ENCODE results near the gene CEP250.

CEP250 gene

DNA sequence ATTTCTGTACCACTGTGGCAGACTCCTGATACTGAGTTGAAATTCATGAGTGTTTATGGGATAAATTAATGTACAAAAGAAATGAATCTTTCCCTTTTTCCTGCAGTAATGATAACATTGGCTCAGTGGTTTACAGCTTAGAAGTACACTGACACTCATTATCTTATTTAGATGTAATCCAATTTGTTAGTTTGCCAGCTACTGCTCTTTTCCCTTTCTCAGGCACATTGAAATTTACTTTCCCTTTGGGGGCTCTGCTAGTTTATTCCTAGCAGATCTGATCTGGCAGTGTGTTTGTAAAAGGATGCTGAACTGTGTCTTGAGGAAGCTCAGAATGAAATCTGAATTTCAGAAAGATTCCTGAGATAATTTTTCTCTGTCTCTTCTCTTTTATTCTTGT, 3.0 kb downstream of the CEP250 start:
- no peak for DNase-seq

DNA sequence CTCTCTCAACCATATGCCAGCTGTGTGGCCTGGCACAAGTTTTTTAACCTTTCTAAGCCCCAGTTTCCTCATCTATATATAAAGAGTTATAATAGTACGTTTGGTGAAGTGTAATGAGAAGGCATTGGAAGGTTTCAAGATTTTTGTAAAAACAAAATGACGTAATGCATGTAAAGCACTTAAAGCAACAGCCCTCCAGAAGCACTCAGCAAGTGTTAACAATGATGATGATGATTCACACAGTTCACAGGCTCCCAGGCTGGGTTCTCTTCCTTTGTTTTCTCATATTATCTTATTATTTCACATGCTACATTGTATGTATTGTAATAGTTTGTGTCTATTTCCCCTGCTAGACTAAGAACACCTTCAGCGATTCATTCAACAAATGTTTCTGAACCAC, 6.2 kb downstream of the CEP250 start:
- no peak for DNase-seq

GRCh38 chr20:35462351-35462750, 7.0 kb downstream of the CEP250 start:
- no peak for DNase-seq

DNA sequence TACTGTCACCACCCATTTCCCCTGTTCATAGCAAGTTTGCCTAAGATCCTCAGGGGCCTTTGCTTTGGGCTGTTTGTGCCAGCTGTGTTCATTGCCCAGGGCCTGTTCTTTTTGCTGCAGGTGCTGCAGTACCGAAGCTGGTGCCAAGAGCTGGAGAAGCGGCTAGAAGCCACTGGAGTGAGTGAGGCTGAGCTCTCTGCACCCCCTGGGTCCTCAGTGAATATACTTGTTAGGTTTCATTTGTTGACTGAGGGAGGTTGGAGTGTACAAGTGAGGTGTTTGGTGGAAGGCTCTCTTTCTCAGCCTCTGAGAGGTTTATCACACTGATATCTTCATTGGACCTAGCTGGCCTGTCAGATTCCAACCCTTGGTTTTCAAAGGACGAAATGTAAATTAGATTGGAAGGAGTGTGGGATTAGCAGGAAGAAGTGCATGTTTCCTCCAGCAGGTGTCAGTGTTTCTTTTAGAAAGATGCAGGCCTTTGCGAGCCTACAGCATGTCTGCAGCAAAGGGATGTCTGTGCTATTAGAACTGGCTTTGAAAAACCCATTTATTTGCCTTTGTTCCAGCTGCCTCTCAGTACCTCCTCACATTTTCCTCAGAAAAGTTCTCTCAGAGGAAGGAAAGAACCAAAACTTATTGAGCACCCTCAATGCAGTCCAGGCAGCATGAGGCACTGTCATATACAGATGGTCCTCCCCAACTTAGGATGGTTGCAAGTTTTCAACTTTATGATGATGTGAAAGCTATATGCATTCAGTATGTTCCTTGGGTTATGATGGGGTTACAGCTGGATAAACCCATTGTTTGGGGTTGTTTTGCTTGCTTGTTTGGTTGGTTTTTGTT, 8.3 kb downstream of the CEP250 start:
- DNase-seq = peak; percentile 51

GRCh38 chr20:35465976-35466375, 10.6 kb downstream of the CEP250 start:
- no peak for DNase-seq

GRCh38 chr20:35466856-35467255, 11.5 kb downstream of the CEP250 start:
- no peak for DNase-seq

- no peak for DNase-seq
Measured at GRCh38 chr20:35467339-35468224, 12.2 kb downstream of the CEP250 start.

DNA sequence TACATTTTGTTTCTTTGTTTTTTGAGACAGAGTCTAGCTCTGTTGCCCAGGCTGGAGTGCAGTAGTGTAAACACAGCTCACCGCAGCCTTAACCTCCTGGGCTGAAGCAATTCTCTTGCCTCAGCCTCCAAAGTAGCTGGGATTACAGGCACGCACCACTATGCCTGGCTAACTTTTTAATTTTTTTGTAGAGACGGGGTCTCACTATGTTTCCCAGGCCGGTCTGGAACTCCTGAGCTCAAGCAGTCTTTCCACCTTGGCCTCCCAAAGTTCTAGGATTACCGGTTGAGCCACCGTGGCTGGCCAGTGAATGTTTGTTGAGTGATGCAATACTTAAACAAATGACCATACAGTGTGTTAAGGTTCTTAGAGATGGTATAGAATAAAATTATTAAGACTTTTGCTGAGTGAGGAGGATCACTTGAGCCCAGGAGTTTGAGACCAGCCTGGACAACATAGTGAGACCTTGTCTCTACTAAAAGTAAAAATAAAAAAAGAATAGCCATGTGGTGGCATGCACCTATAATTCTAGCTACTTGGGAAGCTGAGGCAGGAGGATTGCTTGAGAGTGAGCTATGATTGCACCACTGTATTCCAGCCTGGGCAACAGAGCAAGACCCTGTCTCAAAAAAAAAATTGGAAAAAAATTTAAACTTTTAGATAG, 13.4 kb downstream of the CEP250 start:
- DNase-seq = no peak

DNA sequence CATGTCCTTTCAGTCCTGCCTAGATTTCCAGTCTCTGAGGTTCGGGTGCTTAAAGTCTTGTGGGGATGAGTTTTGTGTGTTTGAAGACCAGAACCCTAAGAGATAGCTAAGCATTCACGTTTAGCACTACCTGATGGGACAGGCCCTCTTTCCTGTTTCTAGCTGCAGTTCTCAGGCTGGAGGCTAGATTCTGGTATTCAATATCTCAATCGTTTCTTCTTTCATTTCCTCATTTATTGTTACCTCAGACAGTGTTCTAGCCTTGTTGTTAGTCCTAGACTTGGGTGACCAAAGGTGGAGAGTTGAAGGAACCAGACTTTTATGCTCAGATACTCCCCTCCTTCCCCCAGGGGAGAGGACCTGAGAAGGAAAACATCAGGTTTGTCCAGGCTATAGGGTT, 16.8 kb downstream of the CEP250 start:
- no peak for DNase-seq

GRCh38 chr20:35473684-35474083, 18.3 kb downstream of the CEP250 start:
- no peak for DNase-seq

- no peak for DNase-seq
Measured at GRCh38 chr20:35474303-35474871, 19.0 kb downstream of the CEP250 start.

GRCh38 chr20:35476288-35476687, 20.9 kb downstream of the CEP250 start:
- DNase-seq = no peak

DNA sequence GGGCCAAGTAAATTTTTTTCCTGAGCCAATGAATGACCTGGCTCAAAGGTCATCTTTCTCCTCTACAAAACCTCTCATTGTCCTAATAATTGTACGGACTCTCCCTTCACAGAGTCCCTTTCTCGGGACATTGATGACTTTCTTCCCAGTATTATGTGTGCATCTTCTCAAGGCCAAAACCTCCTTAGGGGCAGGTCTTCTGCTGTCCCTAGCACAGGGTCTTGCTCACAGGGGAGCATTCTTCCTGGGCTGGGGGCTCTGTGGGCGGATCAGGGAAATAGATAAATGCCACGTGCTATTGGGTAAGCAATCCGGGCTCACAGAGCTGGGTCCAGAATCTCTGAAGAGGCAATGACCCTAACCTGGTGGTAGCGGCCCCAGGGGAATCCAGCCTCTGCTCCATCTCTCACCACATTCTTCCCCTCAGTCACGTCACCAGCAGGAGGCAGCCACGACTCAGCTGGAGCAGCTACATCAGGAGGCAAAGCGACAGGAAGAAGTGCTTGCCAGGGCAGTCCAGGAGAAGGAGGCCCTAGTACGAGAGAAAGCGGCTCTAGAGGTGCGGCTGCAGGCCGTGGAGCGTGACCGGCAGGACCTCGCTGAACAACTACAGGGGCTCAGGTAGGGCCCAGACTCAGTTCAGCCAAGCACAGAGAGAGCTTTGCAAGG, 23.5 kb downstream of the CEP250 start:
- no peak for DNase-seq

DNA sequence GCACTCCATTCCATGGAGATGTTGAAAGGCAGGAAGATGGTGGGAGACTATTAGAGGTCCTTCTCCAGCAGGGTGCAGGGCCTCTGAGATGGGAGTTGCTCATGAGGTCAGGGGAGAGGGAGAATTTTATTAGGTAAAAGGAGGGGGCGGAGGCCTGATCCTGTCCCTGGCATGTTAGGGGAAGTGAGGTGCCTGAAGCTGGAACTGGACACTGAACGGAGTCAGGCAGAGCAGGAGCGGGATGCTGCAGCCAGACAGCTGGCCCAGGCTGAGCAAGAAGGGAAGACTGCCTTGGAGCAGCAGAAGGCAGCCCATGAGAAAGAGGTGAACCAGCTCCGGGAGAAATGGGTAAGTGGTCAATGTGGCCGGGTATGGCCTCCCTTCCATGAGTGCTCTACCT, 24.4 kb downstream of the CEP250 start:
- DNase-seq = no peak

DNA sequence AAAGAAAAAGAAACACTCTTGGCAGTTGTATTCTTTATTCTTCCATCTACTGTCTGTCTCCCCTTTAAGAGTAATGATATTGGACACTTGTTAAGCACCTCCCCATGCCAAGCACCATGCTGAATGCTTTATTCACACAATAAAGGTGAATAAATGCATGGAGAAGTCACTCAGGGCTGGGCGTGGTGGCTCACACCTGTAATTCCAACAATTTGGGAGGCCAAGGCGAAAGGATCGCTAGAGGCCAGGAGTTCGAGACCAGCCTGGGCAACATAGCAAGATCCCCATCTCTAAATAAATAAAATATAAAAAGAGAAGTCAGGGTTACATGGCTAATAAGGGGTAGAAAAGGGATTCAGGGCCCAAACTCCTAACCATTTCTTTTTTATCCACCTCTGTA, 32.1 kb downstream of the CEP250 start:
- no peak for DNase-seq

DNA sequence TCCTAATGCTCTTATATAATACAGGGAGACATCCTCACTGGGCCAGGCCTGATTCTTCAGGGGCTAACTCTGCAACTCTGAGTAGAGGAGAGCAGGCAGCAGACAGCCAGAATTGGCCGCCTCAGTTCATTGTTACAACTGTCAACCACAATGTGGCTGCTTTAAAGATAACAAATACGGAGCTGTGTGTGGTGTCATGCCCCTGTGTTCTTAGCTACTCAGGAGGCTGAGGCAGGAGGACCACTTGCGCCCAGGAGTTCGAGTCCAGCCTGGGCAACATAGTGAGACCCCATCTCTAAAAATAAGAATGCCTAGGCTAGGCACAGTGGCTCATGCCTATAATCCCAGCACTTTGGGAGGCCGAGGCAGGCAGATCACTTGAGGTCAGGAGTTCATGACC, 34.3 kb downstream of the CEP250 start:
- no peak for DNase-seq

- DNase-seq = peak; percentile 55
Measured at GRCh38 chr20:35490736-35491181, 35.4 kb downstream of the CEP250 start.

DNA sequence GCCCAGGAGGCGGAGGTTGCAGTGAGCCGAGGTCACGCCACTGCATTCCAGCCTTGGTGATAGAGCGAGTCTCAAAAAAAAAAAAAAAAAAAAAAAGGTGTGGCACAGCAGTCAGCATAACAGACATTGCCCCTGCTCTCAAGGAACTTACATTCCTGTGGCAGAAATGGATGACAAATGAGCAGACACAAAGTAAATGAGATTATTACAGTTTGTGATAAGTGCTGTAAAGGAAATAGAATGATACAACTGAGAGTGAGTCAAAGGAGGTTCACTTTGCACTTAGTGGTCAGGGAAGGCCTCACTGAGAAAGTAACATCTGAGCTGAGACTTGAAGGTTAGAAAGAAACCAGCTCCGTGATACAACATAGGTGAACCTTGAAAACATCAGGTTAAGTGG, 36.4 kb downstream of the CEP250 start:
- no peak for DNase-seq

DNA sequence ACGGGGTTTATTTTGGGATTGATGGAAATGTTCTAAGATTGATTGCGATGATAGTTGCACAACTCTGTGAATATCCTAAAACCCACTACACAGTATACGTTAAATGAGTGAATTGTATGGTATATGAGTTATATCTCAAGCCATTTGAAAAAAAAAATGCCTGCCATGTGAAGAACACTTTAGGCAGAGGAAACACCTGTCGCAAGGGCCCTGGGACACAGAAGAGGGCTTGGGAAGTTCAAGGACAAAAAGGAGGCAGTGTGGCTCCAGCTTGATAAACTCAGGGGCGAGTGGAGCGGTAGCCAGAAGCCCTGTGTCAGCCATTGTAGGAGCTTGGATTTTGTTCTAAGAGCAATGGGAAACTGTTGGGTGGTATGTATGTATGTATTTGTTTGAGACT, 37.0 kb downstream of the CEP250 start:
- no peak for DNase-seq

DNA sequence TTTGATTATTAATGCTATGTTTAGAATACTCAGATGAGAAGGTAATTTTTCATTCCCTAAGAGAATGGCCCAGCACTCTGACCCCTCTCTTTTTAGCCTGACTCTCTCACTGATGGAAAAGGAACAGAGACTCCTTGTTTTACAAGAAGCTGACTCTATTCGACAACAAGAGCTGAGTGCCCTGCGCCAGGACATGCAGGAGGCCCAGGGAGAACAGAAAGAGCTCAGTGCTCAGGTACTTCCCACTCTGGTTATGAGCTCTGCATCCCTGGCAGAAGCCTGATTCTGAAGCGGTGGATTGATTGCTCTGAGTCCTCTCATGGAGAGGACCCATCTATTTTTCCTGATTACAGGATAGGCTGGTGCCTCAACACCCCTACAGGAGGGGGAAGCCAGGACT, 41.1 kb downstream of the CEP250 start:
- DNase-seq = no peak

DNA sequence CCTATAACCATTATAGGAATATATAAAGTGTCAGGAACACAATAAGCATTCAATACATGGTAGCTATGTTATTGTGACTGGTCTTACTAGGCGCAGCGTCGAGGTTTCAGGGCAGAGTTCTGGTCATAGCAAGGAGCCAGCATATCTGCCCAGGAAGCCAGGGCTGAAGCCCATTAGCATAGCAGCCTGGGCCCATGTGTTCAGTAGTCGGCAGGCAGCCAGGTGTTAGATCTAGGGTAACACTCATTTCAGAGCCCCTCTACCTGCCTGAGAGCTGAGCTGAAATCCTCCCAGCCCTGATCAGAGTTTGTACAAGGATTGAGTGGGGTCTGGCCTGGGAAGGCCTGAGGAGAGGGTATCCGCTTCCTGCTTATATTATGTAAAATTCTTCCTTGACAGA, 41.9 kb downstream of the CEP250 start:
- DNase-seq = no peak

- no peak for DNase-seq
Measured at GRCh38 chr20:35497780-35498189, 42.4 kb downstream of the CEP250 start.
